Measurements from ENCODE around the gene WNT5B.

- TF ChIP-seq POLR2A (IDR thresholded peaks at IDR 0.05; ENCODE audit: low read length) (no peak), GATA1 (IDR thresholded peaks at IDR 0.05; ENCODE audit: low read depth, low read length) (no peak)
These were observed 5.7 kb downstream of the WNT5B start for GRCh38 chr12:1634590-1635191.

Data from erythroblast (primary cell).